ENCODE results near the gene STX19. TPM values are rescaled to one million over a fixed set of nuclear protein-coding genes. Genes with fewer than 3 reads are reported as not detected.

The STX19 gene
- total and polyA plus RNA-seq, 4 experiments from 2014 or later: 0.39 TPM; not detected in 2

- H3K4me3 ChIP-seq (ENCODE audit: low read length in 2 of 2): no peak overlapping the region
- H3K4me1 ChIP-seq (ENCODE audit: insufficient read depth, low read length): peaks cover 59% of the 10 kb centered on the region
- no peak overlapping the region for H3K27ac ChIP-seq (ENCODE audit: low read depth, low read length)
- CTCF ChIA-PET (ENCODE audit: partially characterized antibody): interaction anchor here (0.7 to 7.7 kb wide), 3 partner anchors 14 to 95 kb away, joined by 4 to 71 read pairs (median 4); no protein-coding TSS in a partner anchor
- peak overlapping the region; percentile 33 to 88 (median 58) for H3K27ac Mint-ChIP-seq
- no peaks in the 10 kb centered on the region for H3K27me3 Mint-ChIP-seq
- intact Hi-C loops (cut with micrococcal nuclease): no loop called here
- POLR2A ChIA-PET (ENCODE audit: partially characterized antibody): interaction anchor here (0.5 kb wide), 1 partner anchor 89 kb away, joined by 4 read pairs; no protein-coding TSS in a partner anchor
- peaks cover 0 to 1% (median 0%) of the 10 kb centered on the region in 8 donors for H3K9me3 Mint-ChIP-seq
- no peaks in the 10 kb centered on the region for H3K9me3 ChIP-seq (ENCODE audit: control insufficient read depth in 1 of 2, low read length in 2 of 2)
- H3K4me3 Mint-ChIP-seq: peak overlapping the region in 3 of 8 donors; percentile 5 to 61 (median 30)
- peaks cover 27 to 45% of the 10 kb centered on the region in 2 donors for H3K36me3 Mint-ChIP-seq
- no peaks in the 10 kb centered on the region for H3K27me3 ChIP-seq (ENCODE audit: insufficient read depth, low read length)
- DNase-seq: no peak
- H3K36me3 ChIP-seq (ENCODE audit: insufficient read depth, low read length): peaks cover 11% of the 10 kb centered on the region
- H3K4me1 Mint-ChIP-seq: peaks cover 41 to 74% (median 57%) of the 10 kb centered on the region in 4 donors
These were observed 38.4 kb upstream of the STX19 start for GRCh38 chr3:94066506-94067500.

- POLR2A ChIA-PET (ENCODE audit: partially characterized antibody): interaction anchor here (0.7 kb wide), 1 partner anchor 9 kb away, joined by 3 read pairs; no protein-coding TSS in a partner anchor
- peaks cover 27 to 38% of the 10 kb centered on the region in 2 donors for H3K36me3 Mint-ChIP-seq
- intact Hi-C loops (cut with micrococcal nuclease): no loop called here
These were observed 37.6 kb upstream of the STX19 start for GRCh38 chr3:94065819-94066480.

GRCh38 chr3:94065122-94065521, 36.7 kb upstream of the STX19 start:
- POLR2A ChIA-PET (ENCODE audit: partially characterized antibody): interaction anchor here (0.7 kb wide), 1 partner anchor 9 kb away, joined by 3 read pairs; no protein-coding TSS in a partner anchor
- Histone ChIP-seq H3K4me3 (ENCODE audit: low read length in 2 of 2) (no peak overlapping the region), H3K4me1 (ENCODE audit: insufficient read depth, low read length) (peaks cover 54% of the 10 kb centered on the region), H3K27ac (ENCODE audit: low read depth, low read length) (no peak overlapping the region), H3K9me3 (ENCODE audit: control insufficient read depth in 1 of 2, low read length in 2 of 2) (no peaks in the 10 kb centered on the region), H3K27me3 (ENCODE audit: insufficient read depth, low read length) (no peaks in the 10 kb centered on the region), H3K36me3 (ENCODE audit: insufficient read depth, low read length) (peaks cover 10% of the 10 kb centered on the region)
- H3K9me3 Mint-ChIP-seq: peaks cover 0 to 1% (median 0%) of the 10 kb centered on the region in 8 donors
- H3K27ac Mint-ChIP-seq: peak overlapping the region in 4 of 7 donors; percentile 39 to 99 (median 54)
- DNase-seq: no peak
- CTCF ChIA-PET (ENCODE audit: partially characterized antibody): interaction anchor here (0.9 to 7.7 kb wide), 3 partner anchors 58 to 85 kb away, joined by 4 to 71 read pairs (median 6); partner anchors contain the start of gene ARL13B
- peaks cover 27 to 46% of the 10 kb centered on the region in 2 donors for H3K36me3 Mint-ChIP-seq
- H3K27me3 Mint-ChIP-seq: no peaks in the 10 kb centered on the region
- intact Hi-C loops (cut with micrococcal nuclease): no loop called here
- H3K4me3 Mint-ChIP-seq: peak overlapping the region in 7 of 8 donors; percentile 5 to 77 (median 50)
- peaks cover 39 to 77% (median 59%) of the 10 kb centered on the region in 4 donors for H3K4me1 Mint-ChIP-seq

More at GRCh38 chr3:94065819-94066480, 37.6 kb upstream of the STX19 start:
- peaks cover 54% of the 10 kb centered on the region for H3K4me1 ChIP-seq (ENCODE audit: insufficient read depth, low read length)
- H3K27me3 ChIP-seq (ENCODE audit: insufficient read depth, low read length): no peaks in the 10 kb centered on the region
- CTCF ChIA-PET (ENCODE audit: partially characterized antibody): interaction anchor here (0.7 to 7.7 kb wide), 5 partner anchors 15 to 94 kb away, joined by 4 to 71 read pairs (median 4); partner anchors contain the start of gene ARL13B
- H3K27ac ChIP-seq (ENCODE audit: low read depth, low read length): no peak overlapping the region
- H3K27ac Mint-ChIP-seq: peak overlapping the region in 6 of 7 donors; percentile 7 to 99 (median 56)
- peak overlapping the region in 1 of 8 donors; percentile 17 for H3K4me3 Mint-ChIP-seq
- DNase-seq: no peak
- peaks cover 39 to 72% (median 58%) of the 10 kb centered on the region in 4 donors for H3K4me1 Mint-ChIP-seq
- peaks cover 6% of the 10 kb centered on the region for H3K36me3 ChIP-seq (ENCODE audit: insufficient read depth, low read length)
- H3K27me3 Mint-ChIP-seq: no peaks in the 10 kb centered on the region
- peaks cover 0 to 1% (median 0%) of the 10 kb centered on the region in 8 donors for H3K9me3 Mint-ChIP-seq
- H3K9me3 ChIP-seq (ENCODE audit: control insufficient read depth in 1 of 2, low read length in 2 of 2): no peaks in the 10 kb centered on the region
- H3K4me3 ChIP-seq (ENCODE audit: low read length in 2 of 2): no peak overlapping the region

- Mint-ChIP-seq H3K27ac (peak overlapping the region; percentile 42 to 100 (median 100)), H3K36me3 (peaks cover 27 to 46% of the 10 kb centered on the region in 2 donors), H3K4me1 (peaks cover 37 to 76% (median 59%) of the 10 kb centered on the region in 4 donors), H3K27me3 (no peaks in the 10 kb centered on the region), H3K9me3 (peaks cover 0 to 1% (median 0%) of the 10 kb centered on the region in 8 donors), H3K4me3 (peak overlapping the region; percentile 97 to 100 (median 98))
- CTCF ChIA-PET (ENCODE audit: partially characterized antibody): interaction anchor here (2.4 to 2.5 kb wide), 2 partner anchors 57 to 61 kb away, joined by 6 to 13 read pairs; no protein-coding TSS in a partner anchor
- Histone ChIP-seq H3K9me3 (ENCODE audit: control insufficient read depth in 1 of 2, low read length in 2 of 2) (no peaks in the 10 kb centered on the region), H3K27ac (ENCODE audit: low read depth, low read length) (peak overlapping the region; percentile 95), H3K27me3 (ENCODE audit: insufficient read depth, low read length) (no peaks in the 10 kb centered on the region), H3K4me1 (ENCODE audit: insufficient read depth, low read length) (peaks cover 53% of the 10 kb centered on the region), H3K4me3 (ENCODE audit: low read length in 2 of 2) (no peak overlapping the region), H3K36me3 (ENCODE audit: insufficient read depth, low read length) (peaks cover 10% of the 10 kb centered on the region)
- DNase-seq: no peak
- POLR2A ChIA-PET (ENCODE audit: partially characterized antibody): no interaction called here
- intact Hi-C loops (cut with micrococcal nuclease): no loop called here
These were observed 36.0 kb upstream of the STX19 start for GRCh38 chr3:94064243-94064860.

GRCh38 chr3:94063496-94064119, 35.2 kb upstream of the STX19 start:
- ChIA-PET POLR2A (ENCODE audit: partially characterized antibody) (interaction anchor here (0.7 to 2.4 kb wide), 11 partner anchors 8 to 83 kb away, joined by 3 to 33 read pairs (median 4); partner anchors contain the start of gene ARL13B), CTCF (ENCODE audit: partially characterized antibody) (interaction anchor here (1.0 to 2.5 kb wide), 9 partner anchors 8 to 60 kb away, joined by 3 to 13 read pairs (median 5); no protein-coding TSS in a partner anchor)
- Mint-ChIP-seq H3K27me3 (no peaks in the 10 kb centered on the region), H3K9me3 (peaks cover 0 to 1% (median 0%) of the 10 kb centered on the region in 8 donors), H3K36me3 (peaks cover 27 to 42% of the 10 kb centered on the region in 2 donors), H3K27ac (peak overlapping the region; percentile 99 to 100 (median 100)), H3K4me3 (peak overlapping the region; percentile 97 to 100 (median 98)), H3K4me1 (peaks cover 33 to 68% (median 53%) of the 10 kb centered on the region in 4 donors)
- Histone ChIP-seq H3K4me1 (ENCODE audit: insufficient read depth, low read length) (peaks cover 46% of the 10 kb centered on the region), H3K27me3 (ENCODE audit: insufficient read depth, low read length) (no peaks in the 10 kb centered on the region), H3K9me3 (ENCODE audit: control insufficient read depth in 1 of 2, low read length in 2 of 2) (no peaks in the 10 kb centered on the region), H3K27ac (ENCODE audit: low read depth, low read length) (peak overlapping the region; percentile 95), H3K4me3 (ENCODE audit: low read length in 2 of 2) (peak overlapping the region; percentile 97), H3K36me3 (ENCODE audit: insufficient read depth, low read length) (peaks cover 10% of the 10 kb centered on the region)
- intact Hi-C loops (cut with micrococcal nuclease): loop anchor here (1.0 kb wide), 2 partner anchors 17 to 83 kb away; partner anchors contain the start of gene ARL13B
- DNase-seq: peak in 2 of 5 donors; percentile 6 to 35
